HepG2 (cell line): ENCODE results near the gene NUDCD3. TPM values are rescaled to one million over a fixed set of nuclear protein-coding genes. Genes with fewer than 3 reads are reported as not detected.

ENCODE experiments used
- ATAC-seq: fragments of 200-7000 bp; cut with Tn5 transposase; 3 replicates; pipeline ENCODE4 v1.9.1; 2020; ENCODE audit warnings: mild to moderate bottlenecking, moderate library complexity
- BruUV-seq: library from RNA; stranded (reverse); fragments of 400-500 nt; replicated peaks from 2 replicates; lab custom pipeline; 2021; lab: Mats Ljungman, UMichigan
- CTCF ChIA-PET: fragments of 300-600 bp; formaldehyde crosslinking; extraction: SDS; loops from one replicate; lab custom pipeline; 2021; ENCODE audit warnings: low total read pairs, inconsistent platforms, low intra/inter-chr PET ratio; lab: Yijun Ruan, JAX
- POLR2A ChIA-PET: fragments of 350-600 bp; sonication (Branson Sonifier 250); formaldehyde crosslinking; loops from one replicate; lab custom pipeline; 2020; ENCODE audit warnings: antibody characterized with exemption, inconsistent platforms; lab: Yijun Ruan, JAX
- DNase-seq: peaks from one replicate; pipeline ENCODE4 v3.0.0-alpha.2; 2015; ENCODE audit warnings: low spot score
- FAIRE-seq: peaks from 3 replicates; lab custom pipeline; 2011; peaks lifted over from hg19 to GRCh38; lab: Jason Lieb, UNC
- H2AFZ ChIP-seq: one replicate; pipeline ENCODE4 v1.6.1; 2011; ENCODE audit warnings: low read length, inconsistent platforms
- H3K27ac ChIP-seq: fragments of 300-600 bp; 3 replicates; pipeline ENCODE4 v1.8.0; 2011; ENCODE audit warnings: mixed run types, mild to moderate bottlenecking, mixed read lengths, low read length, inconsistent platforms; ENCODE audit not compliant: insufficient read depth; ENCODE audit errors: extremely low read length
- H3K27me3 ChIP-seq, 2 experiments: fragments of 200-600 bp in 1 of 2; 2 replicates in 1 of 2; 3 replicates in 1 of 2; pipeline versions ENCODE4 v1.6.0 to v1.8.0; 2011; ENCODE audit warnings: low read length in 2 of 2, mild to moderate bottlenecking in 2 of 2, moderate library complexity in 2 of 2, inconsistent platforms in 1 of 2; ENCODE audit not compliant: insufficient read depth in 2 of 2, control insufficient read depth in 1 of 2
- H3K36me3 ChIP-seq, 2 experiments: fragments of 200-600 bp in 1 of 2; replicated peaks in 1 of 2; 2 replicates in 1 of 2; 3 replicates in 1 of 2; pipeline versions ENCODE4 v1.5.1 to v1.8.0; 2011; ENCODE audit warnings: low read length in 2 of 2, inconsistent platforms in 1 of 2; ENCODE audit not compliant: insufficient read depth in 2 of 2, control insufficient read depth in 1 of 2
- H3K4me1 ChIP-seq: 2 replicates; pipeline ENCODE4 v1.5.1; 2012; ENCODE audit warnings: low read length, inconsistent platforms; ENCODE audit not compliant: insufficient read depth
- H3K4me2 ChIP-seq: 2 replicates; pipeline ENCODE4 v1.6.0; 2011; ENCODE audit warnings: low read depth, low read length, inconsistent platforms
- H3K4me3 ChIP-seq, 3 experiments: fragments of 200-600 bp in 1 of 3; sonication (generic), shearing (Covaris generic) in 1 of 3; replicated peaks in 1 of 3; 2 replicates each; pipeline ENCODE4 v1.5.1; 2011 to 2016; ENCODE audit warnings: low read length in 3 of 3, inconsistent platforms in 2 of 3, low read depth in 2 of 3, mild to moderate bottlenecking in 2 of 3, control low read depth in 1 of 3, mixed read lengths in 1 of 3; ENCODE audit not compliant: insufficient read depth in 1 of 3
- H3K79me2 ChIP-seq: one replicate; pipeline ENCODE4 v1.6.1; 2011; ENCODE audit warnings: low read length, inconsistent platforms; ENCODE audit not compliant: insufficient read depth
- H3K9ac ChIP-seq: 2 replicates; pipeline ENCODE4 v1.6.0; 2011; ENCODE audit warnings: mild to moderate bottlenecking, low read depth, low read length, inconsistent platforms; ENCODE audit not compliant: insufficient read depth
- H3K9me3 ChIP-seq: 2 replicates; pipeline ENCODE4 v1.5.1; 2012; ENCODE audit warnings: mild to moderate bottlenecking, low read length
- H4K20me1 ChIP-seq: 2 replicates; pipeline ENCODE4 v1.6.0; 2011; ENCODE audit warnings: inconsistent platforms, mild to moderate bottlenecking, low read length, moderate library complexity; ENCODE audit not compliant: insufficient read depth
- CHCHD3 ChIP-seq: sonication (generic); formaldehyde crosslinking; IDR thresholded peaks from 2 replicates; pipeline ENCODE4 v1.8.0; 2022; ENCODE audit warnings: mild to moderate bottlenecking, missing genetic modification reagents, moderate library complexity
- DNMT1 ChIP-seq: sonication (generic); formaldehyde crosslinking; IDR thresholded peaks from 2 replicates; pipeline ENCODE4 v1.5.1; 2020; ENCODE audit warnings: mild to moderate bottlenecking, missing genetic modification reagents
- GTF2F1 ChIP-seq: fragments of 150-350 bp; IDR thresholded peaks from 2 replicates; pipeline ENCODE4 v1.6.1; 2014; ENCODE audit warnings: low read length
- HOXA7 ChIP-seq: sonication (generic); formaldehyde crosslinking; IDR thresholded peaks from 2 replicates; pipeline ENCODE4 v1.8.1; 2022; ENCODE audit warnings: mild to moderate bottlenecking, missing genetic modification reagents, moderate library complexity
- NR2F2 ChIP-seq: IDR thresholded peaks from 2 replicates; pipeline ENCODE4 v1.6.1; 2012; ENCODE audit warnings: low read depth, inconsistent platforms, borderline replicate concordance
- RBM22 ChIP-seq: fragments of 200-400 bp; formaldehyde crosslinking; optimal IDR thresholded peaks from 2 replicates; pipeline ENCODE3; 2017; ENCODE audit warnings: mild to moderate bottlenecking, low read length, moderate library complexity
- SIN3A ChIP-seq: IDR thresholded peaks from 2 replicates; pipeline ENCODE4 v1.6.1; 2011; ENCODE audit warnings: low read depth, mild to moderate bottlenecking, control low read depth, low read length, borderline replicate concordance
- ZNF224 ChIP-seq: sonication (generic); formaldehyde crosslinking; IDR thresholded peaks from 2 replicates; pipeline ENCODE4 v1.5.0; 2020; ENCODE audit warnings: mild to moderate bottlenecking, missing genetic modification reagents
- WGBS: methylation state at CpG from one replicate; pipeline ENCODE4 v1.1.6; 2017; ENCODE audit warnings: low lambda C conversion rate; 5-methylcytosine and 5-hydroxymethylcytosine counted together
- in situ Hi-C: cut with HindIII; loops from 2 replicates; pipeline ENCODE4 v1.10.0; 2017; ENCODE audit warnings: low pct_unique_long_range_greater_than_20kb; ENCODE audit not compliant: extremely low pct_ligation_motif_present
- intact Hi-C: fragments of 100-400 bp; cut with micrococcal nuclease; formaldehyde crosslinking; loops from one replicate; pipeline ENCODE4 v1.10.0; 2022; ENCODE audit not compliant: unreplicated experiment
- polyA plus RNA-seq, 8 experiments: library from polyadenylated mRNA; depleted of rRNA in 3 of 8; stranded (reverse) in 7 of 8; unstranded in 1 of 8; fragments of >200 nt; fragmentation: Illumina TruSeq in 4 of 8; extraction: Trizol in 4 of 8; gene quantifications; 2 replicates each; pipeline versions ENCODE4 v1.2.1 to v1.2.3, GENCODE V29; 2011 to 2016; ENCODE audit warnings: low read depth in 4 of 8, missing spikeins in 1 of 8, mixed read lengths in 1 of 8; ENCODE audit not compliant: insufficient read depth in 1 of 8
- total RNA-seq, 5 experiments: library from RNA; depleted of rRNA; stranded (reverse); fragments of >200 nt; fragmentation: Illumina TruSeq; extraction: Trizol; gene quantifications; 2 replicates each; pipeline ENCODE4 v1.2.3, GENCODE V29; 2016; ENCODE audit warnings: low read depth in 1 of 5
- TF ChIP-seq, protein P1 (sequence below): sonication (generic); formaldehyde crosslinking; IDR thresholded peaks from 2 replicates; pipeline ENCODE4 v1.4.0; 2020; ENCODE audit warnings: mild to moderate bottlenecking, missing genetic modification reagents
- TF ChIP-seq, protein P2 (sequence below): sonication (generic); formaldehyde crosslinking; conservative IDR thresholded peaks from 2 replicates; pipeline ENCODE4 v1.8.0; 2022; ENCODE audit warnings: missing genetic modification reagents
- TF ChIP-seq, protein P3 (sequence below): sonication (generic); formaldehyde crosslinking; IDR thresholded peaks from 2 replicates; pipeline ENCODE4 v1.4.0; 2020; ENCODE audit warnings: missing genetic modification reagents, borderline replicate concordance
- TF ChIP-seq, protein P4 (sequence below): sonication (generic); formaldehyde crosslinking; conservative IDR thresholded peaks from 2 replicates; pipeline ENCODE4 v1.8.0; 2022; ENCODE audit warnings: mild to moderate bottlenecking, moderate library complexity, missing genetic modification reagents

NUDCD3 gene
- total and polyA plus RNA-seq, 2 of the 13 experiments (the other 11 are each of a cell fraction or from before 2014, with no cell fraction given), result 20.8 to 49.9 TPM

DNA sequence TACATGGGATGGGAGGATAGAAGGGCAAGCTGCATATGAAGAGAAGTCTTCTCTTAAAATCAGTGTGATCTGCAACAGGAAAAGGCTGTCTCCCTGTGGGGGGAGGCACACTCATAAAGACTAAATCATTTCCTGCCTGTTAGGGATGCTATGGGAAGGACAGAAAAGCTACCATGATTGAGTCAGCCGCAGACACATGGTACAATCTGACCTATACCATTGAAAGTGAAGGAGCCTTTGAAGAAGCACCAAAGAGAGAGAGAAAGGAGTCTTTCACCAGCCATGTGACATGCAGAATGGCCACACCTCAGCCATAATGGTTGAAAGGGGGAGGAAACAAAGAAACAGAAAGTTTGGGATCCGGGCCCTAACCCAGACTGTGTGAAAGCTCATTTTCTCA lies 29.1 kb downstream of the NUDCD3 start (continued):
- TF ChIP-seq, protein P1, sequence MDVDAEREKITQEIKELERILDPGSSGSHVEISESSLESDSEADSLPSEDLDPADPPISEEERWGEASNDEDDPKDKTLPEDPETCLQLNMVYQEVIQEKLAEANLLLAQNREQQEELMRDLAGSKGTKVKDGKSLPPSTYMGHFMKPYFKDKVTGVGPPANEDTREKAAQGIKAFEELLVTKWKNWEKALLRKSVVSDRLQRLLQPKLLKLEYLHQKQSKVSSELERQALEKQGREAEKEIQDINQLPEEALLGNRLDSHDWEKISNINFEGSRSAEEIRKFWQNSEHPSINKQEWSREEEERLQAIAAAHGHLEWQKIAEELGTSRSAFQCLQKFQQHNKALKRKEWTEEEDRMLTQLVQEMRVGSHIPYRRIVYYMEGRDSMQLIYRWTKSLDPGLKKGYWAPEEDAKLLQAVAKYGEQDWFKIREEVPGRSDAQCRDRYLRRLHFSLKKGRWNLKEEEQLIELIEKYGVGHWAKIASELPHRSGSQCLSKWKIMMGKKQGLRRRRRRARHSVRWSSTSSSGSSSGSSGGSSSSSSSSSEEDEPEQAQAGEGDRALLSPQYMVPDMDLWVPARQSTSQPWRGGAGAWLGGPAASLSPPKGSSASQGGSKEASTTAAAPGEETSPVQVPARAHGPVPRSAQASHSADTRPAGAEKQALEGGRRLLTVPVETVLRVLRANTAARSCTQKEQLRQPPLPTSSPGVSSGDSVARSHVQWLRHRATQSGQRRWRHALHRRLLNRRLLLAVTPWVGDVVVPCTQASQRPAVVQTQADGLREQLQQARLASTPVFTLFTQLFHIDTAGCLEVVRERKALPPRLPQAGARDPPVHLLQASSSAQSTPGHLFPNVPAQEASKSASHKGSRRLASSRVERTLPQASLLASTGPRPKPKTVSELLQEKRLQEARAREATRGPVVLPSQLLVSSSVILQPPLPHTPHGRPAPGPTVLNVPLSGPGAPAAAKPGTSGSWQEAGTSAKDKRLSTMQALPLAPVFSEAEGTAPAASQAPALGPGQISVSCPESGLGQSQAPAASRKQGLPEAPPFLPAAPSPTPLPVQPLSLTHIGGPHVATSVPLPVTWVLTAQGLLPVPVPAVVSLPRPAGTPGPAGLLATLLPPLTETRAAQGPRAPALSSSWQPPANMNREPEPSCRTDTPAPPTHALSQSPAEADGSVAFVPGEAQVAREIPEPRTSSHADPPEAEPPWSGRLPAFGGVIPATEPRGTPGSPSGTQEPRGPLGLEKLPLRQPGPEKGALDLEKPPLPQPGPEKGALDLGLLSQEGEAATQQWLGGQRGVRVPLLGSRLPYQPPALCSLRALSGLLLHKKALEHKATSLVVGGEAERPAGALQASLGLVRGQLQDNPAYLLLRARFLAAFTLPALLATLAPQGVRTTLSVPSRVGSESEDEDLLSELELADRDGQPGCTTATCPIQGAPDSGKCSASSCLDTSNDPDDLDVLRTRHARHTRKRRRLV (CRISPR knock-in tag), result no peak
- TF ChIP-seq GTF2F1, result no peak
- no peak for TF ChIP-seq HOXA7 (CRISPR knock-in tag)

DNA sequence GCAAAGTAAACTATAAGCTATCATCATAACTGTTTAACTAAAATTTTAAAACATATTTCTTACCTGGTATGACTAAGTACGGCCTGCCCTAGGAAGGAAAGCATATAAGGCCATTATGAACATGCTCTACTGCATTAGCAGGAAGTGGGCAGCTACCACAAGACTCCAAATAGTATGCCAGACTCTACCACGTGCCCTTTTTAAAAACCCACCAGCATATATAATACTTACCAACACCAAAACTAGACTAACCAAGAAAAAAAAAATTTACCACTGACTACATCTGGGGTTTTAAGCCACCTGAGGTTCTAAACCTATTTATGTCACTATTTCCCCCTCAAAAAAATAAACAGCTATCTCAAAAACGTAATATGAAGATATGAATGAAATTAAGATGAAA lies 30.1 kb downstream of the NUDCD3 start:
- FAIRE-seq, result no peak
- Histone ChIP-seq H3K27me3 (no peaks in the 10 kb centered on the region), H3K36me3 (peaks cover 5 to 48% of the 10 kb centered on the region in 2 experiments), H3K9ac (no peak overlapping the region), H3K79me2 (peaks cover 24% of the 10 kb centered on the region), H3K4me1 (no peaks in the 10 kb centered on the region), H3K4me2 (no peak overlapping the region), H3K27ac (no peak overlapping the region), H2AFZ (no peak overlapping the region), H3K9me3 (no peaks in the 10 kb centered on the region), H4K20me1 (no peaks in the 10 kb centered on the region), H3K4me3 (no peak overlapping the region)
- 93% methylated on average over 3 of the region's 3 CpGs for whole genome bisulfite sequencing
- in situ Hi-C loops, result no loop called here
- DNase-seq, result no peak
- intact Hi-C loops, result no loop called here
- no peak for ATAC-seq
- no TSS peak for BruUV-seq
- ChIA-PET CTCF (no interaction called here), POLR2A (no interaction called here)
- no peak for TF ChIP-seq RBM22
- TF ChIP-seq, protein P2, sequence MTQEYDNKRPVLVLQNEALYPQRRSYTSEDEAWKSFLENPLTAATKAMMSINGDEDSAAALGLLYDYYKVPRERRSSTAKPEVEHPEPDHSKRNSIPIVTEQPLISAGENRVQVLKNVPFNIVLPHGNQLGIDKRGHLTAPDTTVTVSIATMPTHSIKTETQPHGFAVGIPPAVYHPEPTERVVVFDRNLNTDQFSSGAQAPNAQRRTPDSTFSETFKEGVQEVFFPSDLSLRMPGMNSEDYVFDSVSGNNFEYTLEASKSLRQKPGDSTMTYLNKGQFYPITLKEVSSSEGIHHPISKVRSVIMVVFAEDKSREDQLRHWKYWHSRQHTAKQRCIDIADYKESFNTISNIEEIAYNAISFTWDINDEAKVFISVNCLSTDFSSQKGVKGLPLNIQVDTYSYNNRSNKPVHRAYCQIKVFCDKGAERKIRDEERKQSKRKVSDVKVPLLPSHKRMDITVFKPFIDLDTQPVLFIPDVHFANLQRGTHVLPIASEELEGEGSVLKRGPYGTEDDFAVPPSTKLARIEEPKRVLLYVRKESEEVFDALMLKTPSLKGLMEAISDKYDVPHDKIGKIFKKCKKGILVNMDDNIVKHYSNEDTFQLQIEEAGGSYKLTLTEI, result no peak
- no peak for TF ChIP-seq SIN3A
- no peak for TF ChIP-seq NR2F2
- TF ChIP-seq, protein P3, sequence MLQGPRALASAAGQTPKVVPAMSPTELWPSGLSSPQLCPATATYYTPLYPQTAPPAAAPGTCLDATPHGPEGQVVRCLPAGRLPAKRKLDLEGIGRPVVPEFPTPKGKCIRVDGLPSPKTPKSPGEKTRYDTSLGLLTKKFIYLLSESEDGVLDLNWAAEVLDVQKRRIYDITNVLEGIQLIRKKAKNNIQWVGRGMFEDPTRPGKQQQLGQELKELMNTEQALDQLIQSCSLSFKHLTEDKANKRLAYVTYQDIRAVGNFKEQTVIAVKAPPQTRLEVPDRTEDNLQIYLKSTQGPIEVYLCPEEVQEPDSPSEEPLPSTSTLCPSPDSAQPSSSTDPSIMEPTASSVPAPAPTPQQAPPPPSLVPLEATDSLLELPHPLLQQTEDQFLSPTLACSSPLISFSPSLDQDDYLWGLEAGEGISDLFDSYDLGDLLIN, result no peak
- TF ChIP-seq DNMT1, result no peak
- TF ChIP-seq CHCHD3, result no peak
- no peak for TF ChIP-seq ZNF224 (CRISPR knock-in tag)
- TF ChIP-seq, protein P4, sequence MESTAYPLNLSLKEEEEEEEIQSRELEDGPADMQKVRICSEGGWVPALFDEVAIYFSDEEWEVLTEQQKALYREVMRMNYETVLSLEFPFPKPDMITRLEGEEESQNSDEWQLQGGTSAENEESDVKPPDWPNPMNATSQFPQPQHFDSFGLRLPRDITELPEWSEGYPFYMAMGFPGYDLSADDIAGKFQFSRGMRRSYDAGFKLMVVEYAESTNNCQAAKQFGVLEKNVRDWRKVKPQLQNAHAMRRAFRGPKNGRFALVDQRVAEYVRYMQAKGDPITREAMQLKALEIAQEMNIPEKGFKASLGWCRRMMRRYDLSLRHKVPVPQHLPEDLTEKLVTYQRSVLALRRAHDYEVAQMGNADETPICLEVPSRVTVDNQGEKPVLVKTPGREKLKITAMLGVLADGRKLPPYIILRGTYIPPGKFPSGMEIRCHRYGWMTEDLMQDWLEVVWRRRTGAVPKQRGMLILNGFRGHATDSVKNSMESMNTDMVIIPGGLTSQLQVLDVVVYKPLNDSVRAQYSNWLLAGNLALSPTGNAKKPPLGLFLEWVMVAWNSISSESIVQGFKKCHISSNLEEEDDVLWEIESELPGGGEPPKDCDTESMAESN (CRISPR knock-in tag), result no peak
